Lower lobe of right lung (tissue), 2 donors: Measurements from ENCODE around the gene ZNF697. TPM values are rescaled to one million over a fixed set of nuclear protein-coding genes. Genes with fewer than 3 reads are reported as not detected.
"Not testable (repeated sequence)": the region's sequence is repeated elsewhere in the genome, so short reads cannot be mapped to it uniquely, and the experiment has no call there.

Experiments used
- ATAC-seq, 2 donors: fragments of 200-7000 bp; cut with Tn5 transposase; one replicate each; pipeline ENCODE4 v1.9.1; 2020 to 2022; ENCODE audit warnings: mild to moderate bottlenecking in 2 of 2, moderate library complexity in 2 of 2
- DNase-seq: peaks from one replicate; pipeline ENCODE4 v3.0.0-alpha.2; 2020
- H3K27ac ChIP-seq: fragments of 200-600 bp; one replicate; pipeline ENCODE4 v1.8.0; 2022
- H3K27me3 ChIP-seq: fragments of 200-600 bp; one replicate; pipeline ENCODE4 v1.8.0; 2022; ENCODE audit warnings: low read depth
- H3K36me3 ChIP-seq: fragments of 200-600 bp; one replicate; pipeline ENCODE4 v1.8.0; 2022; ENCODE audit warnings: mild to moderate bottlenecking
- H3K4me1 ChIP-seq: fragments of 200-600 bp; one replicate; pipeline ENCODE4 v1.8.0; 2022
- H3K4me3 ChIP-seq: fragments of 200-600 bp; one replicate; pipeline ENCODE4 v1.8.0; 2022; ENCODE audit warnings: mild to moderate bottlenecking
- H3K9me3 ChIP-seq: fragments of 200-600 bp; one replicate; pipeline ENCODE4 v1.8.0; 2022
- CTCF ChIP-seq: fragments of 200-600 bp; IDR thresholded peaks from one replicate; pipeline ENCODE4 v1.8.0; 2022; ENCODE audit warnings: antibody characterized with exemption, mild to moderate bottlenecking
- intact Hi-C: fragments of 100-400 bp; cut with DNase I; formaldehyde crosslinking; loops from one replicate; pipeline ENCODE4 v1.11.0; 2022
- total RNA-seq: library from RNA; stranded (reverse); fragmentation: NEBNext Ultra II Directional; extraction: Animal tissue kit (Norgen Biotek cat#: 25700); gene quantifications from one replicate; pipeline ENCODE4 v1.2.1, GENCODE V29; 2021
- donor health status: DM: no; HTN: yes; CAD: no; lungs with severe emphysema.

Gene ZNF697
- total RNA-seq, 1 donor from 2014 or later, result 8.7 TPM

- H3K4me1 ChIP-seq, result peaks cover 25% of the 10 kb centered on the region
- H3K27me3 ChIP-seq, result no peaks in the 10 kb centered on the region
- H3K9me3 ChIP-seq, result no peaks in the 10 kb centered on the region
- no peak for TF ChIP-seq CTCF
- no peak overlapping the region for H3K4me3 ChIP-seq
- no peaks in the 10 kb centered on the region for H3K36me3 ChIP-seq
- H3K27ac ChIP-seq, result no peak overlapping the region
- intact Hi-C loops, result no loop called here
- ATAC-seq (no peak), DNase-seq (no peak)
Observed at GRCh38 chr1:119603695-119604094, 44.4 kb downstream of the ZNF697 start.

DNA sequence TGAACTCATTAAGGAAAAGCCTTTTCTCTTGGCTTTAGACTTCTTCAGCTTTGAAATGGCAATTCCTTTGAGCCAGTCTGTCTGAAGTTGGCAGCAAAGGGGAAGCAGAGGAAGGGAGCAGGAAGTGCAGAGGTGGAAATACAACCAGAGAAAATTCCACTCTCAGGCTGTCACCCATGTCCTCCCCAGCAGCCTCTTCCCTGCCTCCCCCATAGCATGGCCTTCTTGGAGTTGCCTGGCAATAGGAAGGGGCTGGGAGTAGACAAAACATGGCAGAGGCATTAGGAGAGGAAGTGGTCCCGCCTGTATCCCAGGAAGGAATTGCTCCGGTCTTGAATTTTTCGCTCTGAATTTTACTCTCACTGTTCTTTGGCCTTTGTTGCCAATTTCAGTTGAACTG lies 44.8 kb downstream of the ZNF697 start:
- DNase-seq, H3K4me3 ChIP-seq, ATAC-seq, intact Hi-C loops, H3K27me3 ChIP-seq, H3K36me3 ChIP-seq, H3K27ac ChIP-seq, H3K9me3 ChIP-seq: not testable (repeated sequence)
- peaks cover 25% of the 10 kb centered on the region for H3K4me1 ChIP-seq

DNA sequence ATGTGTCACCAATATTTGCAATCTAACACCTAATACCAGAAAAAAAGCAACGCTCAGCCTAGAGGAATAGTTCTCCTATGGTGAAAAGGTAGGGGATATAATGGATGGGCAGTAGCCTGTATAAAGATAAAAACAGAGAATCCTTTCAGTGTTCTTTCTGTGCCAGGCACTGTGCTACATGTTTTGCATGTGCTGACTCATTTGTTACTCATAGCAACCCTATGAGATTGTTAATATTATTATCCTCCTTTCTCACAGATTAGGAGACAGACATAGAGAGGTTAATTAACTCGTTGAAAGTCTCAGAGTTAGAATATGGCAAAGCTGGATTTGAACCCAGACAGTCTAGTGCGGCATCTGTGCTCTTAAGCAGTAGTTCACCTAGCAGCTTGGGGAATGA lies 45.3 kb downstream of the ZNF697 start:
- ATAC-seq, H3K27me3 ChIP-seq, H3K4me3 ChIP-seq, H3K27ac ChIP-seq, intact Hi-C loops, H3K36me3 ChIP-seq, H3K9me3 ChIP-seq, DNase-seq: not testable (repeated sequence)
- peaks cover 25% of the 10 kb centered on the region for H3K4me1 ChIP-seq

DNA sequence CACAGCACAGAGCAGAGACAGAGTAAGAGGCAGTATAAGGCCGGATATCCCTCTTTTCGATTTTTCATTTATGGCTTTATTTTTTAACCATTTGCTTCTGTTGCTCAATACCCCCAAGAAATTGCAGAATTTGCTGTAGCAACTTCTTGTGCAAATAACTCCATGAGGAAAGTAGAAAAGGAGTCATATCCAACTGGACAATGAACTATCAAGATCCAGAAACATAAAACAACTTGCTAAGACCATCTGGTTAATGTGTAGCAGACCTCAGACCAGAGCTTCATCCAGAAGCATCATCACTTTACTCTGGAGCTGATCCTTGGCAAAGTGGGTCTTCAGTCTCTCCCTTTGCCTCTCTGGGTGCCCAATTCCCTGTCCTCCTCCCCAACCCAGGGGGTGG lies 45.9 kb downstream of the ZNF697 start:
- intact Hi-C loops, result no loop called here
- Histone ChIP-seq H3K9me3 (no peaks in the 10 kb centered on the region), H3K4me1 (peaks cover 25% of the 10 kb centered on the region), H3K36me3 (no peaks in the 10 kb centered on the region), H3K27me3 (no peaks in the 10 kb centered on the region), H3K4me3 (no peak overlapping the region), H3K27ac (no peak overlapping the region)
- no peak for ATAC-seq
- no peak for DNase-seq
- TF ChIP-seq CTCF, result no peak

DNA sequence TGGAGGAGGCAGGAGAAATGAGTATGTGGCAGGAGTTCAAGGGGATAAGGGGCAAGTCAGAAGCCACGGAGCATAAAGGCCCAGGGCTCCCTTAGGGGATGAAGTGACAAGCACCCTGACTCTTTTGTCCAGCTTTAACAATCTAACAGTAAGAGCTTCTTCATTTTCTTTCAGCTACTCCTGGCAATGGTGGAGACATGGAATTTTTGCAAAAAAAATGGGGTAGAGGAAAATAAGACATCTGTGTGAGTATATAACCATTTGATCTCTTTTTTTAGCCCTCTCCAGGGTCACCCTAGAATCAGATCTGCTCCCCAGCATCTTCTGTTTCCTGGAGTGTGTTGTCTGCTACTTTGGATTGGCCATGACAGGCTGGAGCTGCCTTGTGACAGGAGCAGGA lies 47.1 kb downstream of the ZNF697 start:
- H3K27ac ChIP-seq, result no peak overlapping the region
- H3K4me3 ChIP-seq, result no peak overlapping the region
- no peak for ATAC-seq
- no peaks in the 10 kb centered on the region for H3K36me3 ChIP-seq
- H3K27me3 ChIP-seq, result no peaks in the 10 kb centered on the region
- H3K9me3 ChIP-seq, result no peaks in the 10 kb centered on the region
- TF ChIP-seq CTCF, result no peak
- no peak for DNase-seq
- intact Hi-C loops, result no loop called here
- peaks cover 13% of the 10 kb centered on the region for H3K4me1 ChIP-seq

DNA sequence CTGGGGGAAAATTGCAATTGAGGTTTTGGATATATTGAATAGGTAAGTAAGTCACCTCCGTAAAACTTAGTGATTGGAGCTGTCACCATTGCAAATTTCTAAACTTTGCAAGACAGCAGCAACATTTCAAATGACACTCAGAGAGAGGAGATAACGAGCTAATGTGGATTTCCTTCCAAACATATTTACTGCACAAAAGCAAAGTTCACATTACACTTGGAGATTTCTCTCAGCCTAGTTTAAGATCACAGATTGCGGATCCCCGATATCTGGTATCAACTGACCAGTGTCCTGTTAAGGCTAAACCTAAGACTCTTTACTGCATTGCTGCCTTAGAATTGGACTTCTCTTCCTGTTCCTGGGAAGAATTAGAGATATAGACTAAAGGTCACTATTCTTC lies 47.5 kb downstream of the ZNF697 start:
- no peak overlapping the region for H3K4me3 ChIP-seq
- no peak for ATAC-seq
- no peaks in the 10 kb centered on the region for H3K36me3 ChIP-seq
- no peak for DNase-seq
- no peak overlapping the region for H3K27ac ChIP-seq
- H3K27me3 ChIP-seq, result no peaks in the 10 kb centered on the region
- H3K9me3 ChIP-seq, result no peaks in the 10 kb centered on the region
- peaks cover 13% of the 10 kb centered on the region for H3K4me1 ChIP-seq
- intact Hi-C loops, result no loop called here
- no peak for TF ChIP-seq CTCF

DNA sequence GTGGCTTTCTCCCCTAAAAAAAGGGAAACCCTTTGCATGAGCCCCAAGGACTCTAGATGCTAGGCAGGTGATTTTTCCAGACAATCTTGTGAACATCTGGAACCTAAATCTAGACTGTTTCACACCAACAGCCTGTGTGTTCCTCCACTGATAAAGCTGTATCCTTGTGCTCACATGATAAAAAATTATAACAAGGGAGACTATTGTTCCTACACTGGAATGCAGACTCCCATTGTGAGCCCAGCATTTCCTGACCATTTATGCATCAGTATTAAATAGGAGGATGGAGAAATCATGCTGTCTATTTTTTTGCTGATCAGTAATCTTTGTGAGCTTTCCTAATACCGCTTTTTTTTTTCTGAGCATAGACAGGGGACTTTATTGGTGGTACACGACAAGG lies 52.5 kb downstream of the ZNF697 start:
- no peak overlapping the region for H3K4me3 ChIP-seq
- H3K27ac ChIP-seq, result no peak overlapping the region
- H3K9me3 ChIP-seq, result peaks cover 4% of the 10 kb centered on the region
- TF ChIP-seq CTCF, result no peak
- no peaks in the 10 kb centered on the region for H3K27me3 ChIP-seq
- ATAC-seq, result no peak
- no peak for DNase-seq
- H3K4me1 ChIP-seq, result peaks cover 2% of the 10 kb centered on the region
- H3K36me3 ChIP-seq, result no peaks in the 10 kb centered on the region
- intact Hi-C loops, result no loop called here
